A549 (cell line): Measurements from ENCODE around the gene CPSF7. TPM values are rescaled to one million over a fixed set of nuclear protein-coding genes. Genes with fewer than 3 reads are reported as not detected.

Experiments
- ATAC-seq, 2 experiments: fragments of 200-7000 bp in 1 of 2; fragments of >200 bp in 1 of 2; cut with Nextera tagmentation in 1 of 2; cut with Tn5 transposase in 1 of 2; 3 replicates each; pipeline versions ENCODE4 v1.8.0 to v1.9.1; 2018 to 2020; ENCODE audit warnings: mild to moderate bottlenecking in 1 of 2, moderate library complexity in 1 of 2
- CTCF ChIA-PET: fragments of 300-600 bp; sonication (Branson Sonifier 250); formaldehyde crosslinking; extraction: SDS; loops from one replicate; lab custom pipeline; 2021; ENCODE audit warnings: antibody characterized with exemption, inconsistent platforms; lab: Yijun Ruan, JAX
- POLR2A ChIA-PET: fragments of 350-600 bp; formaldehyde crosslinking; extraction: SDS; loops from one replicate; lab custom pipeline; 2021; ENCODE audit warnings: antibody characterized with exemption, inconsistent platforms; lab: Yijun Ruan, JAX
- DNase-seq, 2 experiments: peaks; one replicate each; pipeline versions ENCODE4 v3.0.0 to v3.0.0-alpha.2; 2011 to 2016; ENCODE audit warnings: low read depth in 1 of 2, low spot score in 1 of 2
- FAIRE-seq: peaks from 2 replicates; lab custom pipeline; 2011; peaks lifted over from hg19 to GRCh38; lab: Jason Lieb, UNC
- H3K27ac ChIP-seq, 2 experiments: fragments of >200 bp; sonication (Bioruptor Twin); formaldehyde crosslinking; 3 replicates each; pipeline ENCODE4 v1.5.1; 2016 to 2017
- H3K4me1 ChIP-seq: fragments of >200 bp; sonication (Bioruptor Twin); formaldehyde crosslinking; 3 replicates; pipeline ENCODE4 v1.6.1; 2016
- H3K4me2 ChIP-seq: fragments of >200 bp; sonication (Bioruptor Twin); formaldehyde crosslinking; 3 replicates; pipeline ENCODE4 v1.6.1; 2016
- H3K4me3 ChIP-seq: fragments of >200 bp; sonication (Bioruptor Twin); formaldehyde crosslinking; 3 replicates; pipeline ENCODE4 v1.5.1; 2016
- H3K9me3 ChIP-seq: fragments of >200 bp; sonication (Bioruptor Twin); formaldehyde crosslinking; 3 replicates; pipeline ENCODE4 v1.6.1; 2016
- BHLHE40 ChIP-seq: IDR thresholded peaks from 2 replicates; pipeline ENCODE4 v1.6.1; 2012; ENCODE audit warnings: low read depth, low read length, inconsistent platforms
- CEBPB ChIP-seq, 2 experiments: fragments of >200 bp in 1 of 2; sonication (Bioruptor Twin) in 1 of 2; formaldehyde crosslinking in 1 of 2; IDR thresholded peaks; 2 replicates each; pipeline ENCODE4 v1.6.1; 2012 to 2016
- CHD2 ChIP-seq: fragments of 150-350 bp; IDR thresholded peaks from 2 replicates; pipeline ENCODE4 v1.6.1; 2014; ENCODE audit warnings: low read length; ENCODE audit not compliant: partially characterized antibody
- EHF ChIP-seq: fragments of 250-450 bp; sonication (Bioruptor Pico); IDR thresholded peaks from 2 replicates; pipeline ENCODE4 v1.5.0; 2020; ENCODE audit warnings: mild to moderate bottlenecking
- EP300 ChIP-seq, 2 experiments: fragments of >200 bp; sonication (Bioruptor Twin); formaldehyde crosslinking; IDR thresholded peaks; 2 replicates in 1 of 2; 3 replicates in 1 of 2; pipeline ENCODE4 v1.6.1; 2016 to 2017
- FOSB ChIP-seq: fragments of 250-450 bp; sonication (Bioruptor Pico); IDR thresholded peaks from 2 replicates; pipeline ENCODE4 v1.5.0; 2020; ENCODE audit warnings: mild to moderate bottlenecking, moderate library complexity
- FOXS1 ChIP-seq: fragments of 250-450 bp; sonication (Bioruptor Pico); IDR thresholded peaks from 2 replicates; pipeline ENCODE4 v1.5.0; 2020; ENCODE audit warnings: mild to moderate bottlenecking, moderate library complexity
- GATA3 ChIP-seq: IDR thresholded peaks from 2 replicates; pipeline ENCODE4 v1.6.1; 2012; ENCODE audit warnings: borderline replicate concordance
- HDAC2 ChIP-seq: fragments of 200-600 bp; sonication (generic); IDR thresholded peaks from 2 replicates; pipeline ENCODE4 v1.6.1; 2016
- HEYL ChIP-seq: fragments of 250-450 bp; sonication (Bioruptor Pico); IDR thresholded peaks from 2 replicates; pipeline ENCODE4 v1.8.0; 2021; ENCODE audit warnings: mild to moderate bottlenecking, moderate library complexity
- HOXB5 ChIP-seq: fragments of 250-450 bp; sonication (Bioruptor Pico); IDR thresholded peaks from 2 replicates; pipeline ENCODE4 v1.5.0; 2020; ENCODE audit warnings: mild to moderate bottlenecking, moderate library complexity
- JUNB ChIP-seq: fragments of >200 bp; sonication (Bioruptor Twin); formaldehyde crosslinking; IDR thresholded peaks from 2 replicates; pipeline ENCODE4 v1.6.1; 2016
- NFE2L2 ChIP-seq: fragments of 150-350 bp; conservative IDR thresholded peaks from 2 replicates; pipeline ENCODE4 v1.6.1; 2014; ENCODE audit warnings: low read length
- PHF8 ChIP-seq: fragments of 200-600 bp; sonication (generic); IDR thresholded peaks from 2 replicates; pipeline ENCODE4 v1.6.1; 2016; ENCODE audit warnings: low read depth, mild to moderate bottlenecking, antibody characterized with exemption, moderate library complexity, borderline replicate concordance
- POLR2A ChIP-seq: IDR thresholded peaks from 2 replicates; pipeline ENCODE4 v1.6.1; 2012; ENCODE audit warnings: mild to moderate bottlenecking, low read length
- RAD21 ChIP-seq, 2 experiments: fragments of >200 bp in 1 of 2; sonication (Bioruptor Twin) in 1 of 2; formaldehyde crosslinking in 1 of 2; IDR thresholded peaks in 1 of 2; conservative IDR thresholded peaks in 1 of 2; 2 replicates in 1 of 2; 3 replicates in 1 of 2; pipeline ENCODE4 v1.6.1; 2012 to 2018; ENCODE audit warnings: inconsistent platforms in 1 of 2
- RARB ChIP-seq: fragments of 250-450 bp; sonication (Bioruptor Pico); IDR thresholded peaks from 2 replicates; pipeline ENCODE4 v1.8.0; 2021; ENCODE audit warnings: mild to moderate bottlenecking, moderate library complexity
- RCOR1 ChIP-seq: fragments of 150-350 bp; IDR thresholded peaks from 2 replicates; pipeline ENCODE4 v1.6.1; 2014; ENCODE audit warnings: antibody characterized with exemption, low read length, low read depth
- TP53 ChIP-seq: fragments of 250-450 bp; sonication (Bioruptor Pico); IDR thresholded peaks from 2 replicates; pipeline ENCODE4 v1.5.0; 2021; ENCODE audit warnings: mild to moderate bottlenecking, moderate library complexity
- WGBS: methylation state at CpG from one replicate; pipeline ENCODE4 v1.1.6; 2017; ENCODE audit errors: missing lambda C conversion rate; 5-methylcytosine and 5-hydroxymethylcytosine counted together
- polyA plus RNA-seq, 4 experiments: library from polyadenylated mRNA; depleted of rRNA in 3 of 4; stranded (reverse); fragments of >200 nt; fragmentation: RNase III in 1 of 4; extraction: RNeasy Plus Mini Kit Qiagen cat#74134 plus additional on column Dnase treatment in 1 of 4; gene quantifications; 2 replicates in 3 of 4; 3 replicates in 1 of 4; pipeline ENCODE4 v1.2.3, GENCODE V29; 2011 to 2017
- TF ChIP-seq, protein P1 (sequence below): fragments of 250-450 bp; sonication (Bioruptor Pico); IDR thresholded peaks from 2 replicates; pipeline ENCODE4 v1.5.0; 2021; ENCODE audit warnings: mild to moderate bottlenecking, moderate library complexity, borderline replicate concordance
- TF ChIP-seq, protein P2 (sequence below): fragments of >200 bp; sonication (Bioruptor Twin); formaldehyde crosslinking; IDR thresholded peaks from 3 replicates; pipeline ENCODE4 v1.6.1; 2016
- TF ChIP-seq, protein P3 (sequence below): fragments of >200 bp; sonication (Bioruptor Twin); formaldehyde crosslinking; IDR thresholded peaks from 2 replicates; pipeline ENCODE4 v1.6.1; 2016
- TF ChIP-seq, protein P4 (sequence below): fragments of 250-450 bp; sonication (Bioruptor Pico); IDR thresholded peaks from 2 replicates; pipeline ENCODE4 v1.5.0; 2020; ENCODE audit warnings: low read depth, mild to moderate bottlenecking, moderate library complexity
- TF ChIP-seq, protein P5 (sequence below): IDR thresholded peaks from 2 replicates; pipeline ENCODE4 v1.6.1; 2012
- TF ChIP-seq, protein P6 (sequence below): fragments of >200 bp; sonication (Bioruptor Twin); formaldehyde crosslinking; IDR thresholded peaks from 3 replicates; pipeline ENCODE4 v1.5.1; 2016

Gene CPSF7
- polyA plus RNA-seq, 2 of the 4 experiments (the other 2 are of a cell fraction) = 56.7 to 62.9 TPM

DNA sequence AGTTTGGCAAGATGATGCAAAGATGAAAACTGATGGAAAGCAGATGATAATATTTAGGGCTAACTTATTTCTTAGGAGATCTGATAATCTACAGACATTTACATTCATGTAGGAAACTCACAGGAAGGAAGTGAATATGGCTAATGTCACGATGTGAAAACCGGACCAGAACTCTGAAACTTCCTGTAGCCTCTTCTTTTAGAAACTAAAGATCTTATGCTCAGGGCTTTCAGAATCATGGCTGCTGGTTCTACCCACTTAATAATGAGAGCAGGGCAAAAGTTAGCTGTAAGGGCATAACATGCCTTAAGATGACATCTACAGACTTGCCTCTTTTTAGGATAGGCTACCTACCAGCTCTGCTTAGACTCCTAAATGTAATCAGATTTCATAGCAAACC is 15.2 kb downstream of the CPSF7 start (continued):
- TF ChIP-seq, protein P1, sequence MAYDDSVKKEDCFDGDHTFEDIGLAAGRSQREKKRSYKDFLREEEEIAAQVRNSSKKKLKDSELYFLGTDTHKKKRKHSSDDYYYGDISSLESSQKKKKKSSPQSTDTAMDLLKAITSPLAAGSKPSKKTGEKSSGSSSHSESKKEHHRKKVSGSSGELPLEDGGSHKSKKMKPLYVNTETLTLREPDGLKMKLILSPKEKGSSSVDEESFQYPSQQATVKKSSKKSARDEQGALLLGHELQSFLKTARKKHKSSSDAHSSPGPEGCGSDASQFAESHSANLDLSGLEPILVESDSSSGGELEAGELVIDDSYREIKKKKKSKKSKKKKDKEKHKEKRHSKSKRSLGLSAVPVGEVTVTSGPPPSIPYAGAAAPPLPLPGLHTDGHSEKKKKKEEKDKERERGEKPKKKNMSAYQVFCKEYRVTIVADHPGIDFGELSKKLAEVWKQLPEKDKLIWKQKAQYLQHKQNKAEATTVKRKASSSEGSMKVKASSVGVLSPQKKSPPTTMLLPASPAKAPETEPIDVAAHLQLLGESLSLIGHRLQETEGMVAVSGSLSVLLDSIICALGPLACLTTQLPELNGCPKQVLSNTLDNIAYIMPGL (CRISPR knock-in tag) = no peak
- TF ChIP-seq CHD2 = no peak
- no peak for TF ChIP-seq POLR2A
- no peak for TF ChIP-seq PHF8
- TF ChIP-seq, protein P2, sequence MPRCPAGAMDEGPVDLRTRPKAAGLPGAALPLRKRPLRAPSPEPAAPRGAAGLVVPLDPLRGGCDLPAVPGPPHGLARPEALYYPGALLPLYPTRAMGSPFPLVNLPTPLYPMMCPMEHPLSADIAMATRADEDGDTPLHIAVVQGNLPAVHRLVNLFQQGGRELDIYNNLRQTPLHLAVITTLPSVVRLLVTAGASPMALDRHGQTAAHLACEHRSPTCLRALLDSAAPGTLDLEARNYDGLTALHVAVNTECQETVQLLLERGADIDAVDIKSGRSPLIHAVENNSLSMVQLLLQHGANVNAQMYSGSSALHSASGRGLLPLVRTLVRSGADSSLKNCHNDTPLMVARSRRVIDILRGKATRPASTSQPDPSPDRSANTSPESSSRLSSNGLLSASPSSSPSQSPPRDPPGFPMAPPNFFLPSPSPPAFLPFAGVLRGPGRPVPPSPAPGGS = no peak
- TF ChIP-seq EP300 (IDR thresholded peaks at IDR 0.05) = no peak
- TF ChIP-seq, protein P3, sequence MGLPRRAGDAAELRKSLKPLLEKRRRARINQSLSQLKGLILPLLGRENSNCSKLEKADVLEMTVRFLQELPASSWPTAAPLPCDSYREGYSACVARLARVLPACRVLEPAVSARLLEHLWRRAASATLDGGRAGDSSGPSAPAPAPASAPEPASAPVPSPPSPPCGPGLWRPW = no peak
- TF ChIP-seq JUNB = no peak
- TF ChIP-seq, all 56 proteins: peak for 0

DNA sequence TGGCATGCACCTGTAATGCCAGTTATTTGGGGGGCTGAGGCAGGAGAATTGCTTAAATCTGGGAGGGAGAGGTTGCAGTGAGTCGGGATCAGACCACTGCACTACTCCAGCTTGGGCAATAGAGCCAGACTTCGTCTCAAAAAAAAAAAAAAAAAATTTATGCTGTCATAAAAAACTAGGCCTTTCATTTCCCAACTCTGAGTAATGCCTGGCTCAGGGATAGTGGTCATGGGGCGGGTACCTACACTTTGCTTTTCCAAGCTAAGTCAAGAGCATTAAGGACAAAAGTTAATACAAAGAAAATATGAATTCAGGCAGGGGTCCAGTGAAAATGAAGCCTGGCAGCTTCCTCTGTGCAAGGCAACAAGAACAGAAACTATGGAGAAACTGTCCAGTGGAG is 16.3 kb downstream of the CPSF7 start:
- Histone ChIP-seq H3K4me2 (no peak overlapping the region), H3K9me3 (no peaks in the 10 kb centered on the region), H3K4me3 (no peak overlapping the region), H3K27ac (no peak overlapping the region), H3K4me1 (peaks cover 9% of the 10 kb centered on the region; the same call in 2 of the 3 replicates)
- CTCF ChIA-PET = interaction anchor here (1.1 to 1.4 kb wide), 3 partner anchors 12 to 22 kb away, joined by 3 to 5 read pairs (median 4); partner anchors contain the start of genes CPSF7 and SDHAF2
- POLR2A ChIA-PET = interaction anchor here (0.6 to 1.7 kb wide), 2 partner anchors 9 to 16 kb away, joined by 3 to 11 read pairs; partner anchors contain the start of genes CPSF7 and SDHAF2
- ATAC-seq (no peak), FAIRE-seq (no peak), DNase-seq (no peak)
- 78% methylated on average over 3 of the region's 3 CpGs for WGBS
- TF ChIP-seq, protein P1 (CRISPR knock-in tag) = no peak
- TF ChIP-seq RARB (CRISPR knock-in tag) (no peak), RAD21 (conservative IDR thresholded peaks at IDR 0.05 in 1 of 2, IDR thresholded peaks at IDR 0.05 in 1 of 2) (no peak), FOXS1 (CRISPR knock-in tag) (no peak), TP53 (CRISPR knock-in tag) (no peak), HDAC2 (no peak), EHF (CRISPR knock-in tag) (no peak), BHLHE40 (no peak), HEYL (CRISPR knock-in tag) (no peak), CEBPB (IDR thresholded peaks at IDR 0.05) (no peak), PHF8 (no peak), NFE2L2 (no peak), RCOR1 (no peak), HOXB5 (no peak), GATA3 (no peak), FOSB (no peak), CHD2 (no peak)
- TF ChIP-seq, protein P4, sequence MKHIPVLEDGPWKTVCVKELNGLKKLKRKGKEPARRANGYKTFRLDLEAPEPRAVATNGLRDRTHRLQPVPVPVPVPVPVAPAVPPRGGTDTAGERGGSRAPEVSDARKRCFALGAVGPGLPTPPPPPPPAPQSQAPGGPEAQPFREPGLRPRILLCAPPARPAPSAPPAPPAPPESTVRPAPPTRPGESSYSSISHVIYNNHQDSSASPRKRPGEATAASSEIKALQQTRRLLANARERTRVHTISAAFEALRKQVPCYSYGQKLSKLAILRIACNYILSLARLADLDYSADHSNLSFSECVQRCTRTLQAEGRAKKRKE (CRISPR knock-in tag) = no peak
- TF ChIP-seq, protein P5, sequence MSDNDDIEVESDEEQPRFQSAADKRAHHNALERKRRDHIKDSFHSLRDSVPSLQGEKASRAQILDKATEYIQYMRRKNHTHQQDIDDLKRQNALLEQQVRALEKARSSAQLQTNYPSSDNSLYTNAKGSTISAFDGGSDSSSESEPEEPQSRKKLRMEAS = no peak
- TF ChIP-seq, protein P6, sequence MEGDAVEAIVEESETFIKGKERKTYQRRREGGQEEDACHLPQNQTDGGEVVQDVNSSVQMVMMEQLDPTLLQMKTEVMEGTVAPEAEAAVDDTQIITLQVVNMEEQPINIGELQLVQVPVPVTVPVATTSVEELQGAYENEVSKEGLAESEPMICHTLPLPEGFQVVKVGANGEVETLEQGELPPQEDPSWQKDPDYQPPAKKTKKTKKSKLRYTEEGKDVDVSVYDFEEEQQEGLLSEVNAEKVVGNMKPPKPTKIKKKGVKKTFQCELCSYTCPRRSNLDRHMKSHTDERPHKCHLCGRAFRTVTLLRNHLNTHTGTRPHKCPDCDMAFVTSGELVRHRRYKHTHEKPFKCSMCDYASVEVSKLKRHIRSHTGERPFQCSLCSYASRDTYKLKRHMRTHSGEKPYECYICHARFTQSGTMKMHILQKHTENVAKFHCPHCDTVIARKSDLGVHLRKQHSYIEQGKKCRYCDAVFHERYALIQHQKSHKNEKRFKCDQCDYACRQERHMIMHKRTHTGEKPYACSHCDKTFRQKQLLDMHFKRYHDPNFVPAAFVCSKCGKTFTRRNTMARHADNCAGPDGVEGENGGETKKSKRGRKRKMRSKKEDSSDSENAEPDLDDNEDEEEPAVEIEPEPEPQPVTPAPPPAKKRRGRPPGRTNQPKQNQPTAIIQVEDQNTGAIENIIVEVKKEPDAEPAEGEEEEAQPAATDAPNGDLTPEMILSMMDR = no peak
